Heart left ventricle (tissue), 16 donors: ENCODE data around the gene FLNB. TPM values are rescaled to one million over a fixed set of nuclear protein-coding genes. Genes with fewer than 3 reads are reported as not detected.

Source experiments
- ATAC-seq, 4 donors: fragments of 200-7000 bp; cut with Tn5 transposase; one replicate each; pipeline ENCODE4 v1.9.1; 2020 to 2022; ENCODE audit warnings: moderate library complexity in 4 of 4, mild to moderate bottlenecking in 3 of 4, moderate number of reproducible peaks in 1 of 4
- DNase-seq, 5 donors: peaks; one replicate each; pipeline ENCODE4 v3.0.0-alpha.2; 2020
- H3K27ac ChIP-seq, 12 donors: fragments of 200-600 bp; sonication (generic) in 4 of 12; one replicate each; pipeline versions ENCODE4 v1.5.0 to v1.8.0; 2016 to 2022; ENCODE audit warnings: mild to moderate bottlenecking in 2 of 12
- H3K27me3 ChIP-seq, 9 donors: fragments of 200-600 bp; sonication (generic) in 2 of 9; one replicate each; pipeline versions ENCODE4 v1.5.1 to v1.8.0; 2016 to 2022; ENCODE audit warnings: mild to moderate bottlenecking in 3 of 9
- H3K36me3 ChIP-seq, 9 donors: fragments of 200-600 bp; sonication (generic) in 2 of 9; one replicate each; pipeline versions ENCODE4 v1.5.0 to v1.8.0; 2018 to 2022; ENCODE audit warnings: mild to moderate bottlenecking in 2 of 9
- H3K4me1 ChIP-seq, 12 donors: fragments of 200-600 bp; sonication (generic) in 4 of 12; one replicate each; pipeline versions ENCODE4 v1.5.0 to v1.8.0; 2016 to 2022; ENCODE audit warnings: mild to moderate bottlenecking in 3 of 12
- H3K4me3 ChIP-seq, 12 donors: fragments of 200-600 bp; sonication (generic) in 4 of 12; one replicate each; pipeline versions ENCODE4 v1.5.0 to v1.8.0; 2017 to 2022; ENCODE audit warnings: mild to moderate bottlenecking in 9 of 12, moderate library complexity in 4 of 12
- H3K9me3 ChIP-seq, 12 donors: fragments of 200-600 bp; sonication (generic) in 4 of 12; one replicate each; pipeline versions ENCODE4 v1.5.0 to v1.8.0; 2016 to 2022; ENCODE audit warnings: mild to moderate bottlenecking in 1 of 12
- CTCF ChIP-seq, 12 donors: fragments of 200-600 bp; sonication (generic) in 4 of 12; IDR thresholded peaks; one replicate each; pipeline versions ENCODE4 v1.5.0 to v1.8.0; 2018 to 2022; ENCODE audit warnings: antibody characterized with exemption in 12 of 12, mild to moderate bottlenecking in 5 of 12
- POLR2A ChIP-seq, 2 donors: fragments of 450-650 bp; IDR thresholded peaks; one replicate each; pipeline ENCODE4 v1.6.1; 2017; ENCODE audit warnings: antibody characterized with exemption in 2 of 2, mild to moderate bottlenecking in 2 of 2, moderate library complexity in 2 of 2
- WGBS, 4 donors: extraction: QIAGEN DNeasy Blood & Tissue Kit in 2 of 4; methylation state at CpG; one replicate each; pipeline versions ENCODE4 v1.1.5 to v1.1.7; 2013 to 2018; 5-methylcytosine and 5-hydroxymethylcytosine counted together
- intact Hi-C, 10 donors: fragments of 100-400 bp; cut with DNase I; formaldehyde crosslinking; loops; one replicate each; pipeline versions ENCODE4 v1.11.1 to v1.14.2; 2022
- polyA plus RNA-seq, 2 donors: library from polyadenylated mRNA; stranded (reverse); fragments of 200-250 nt; gene quantifications; one replicate each; pipeline ENCODE4 v1.2.3, GENCODE V29; 2013
- total RNA-seq, 9 donors: library from RNA; depleted of rRNA in 2 of 9; stranded (reverse); fragments of >200 nt in 2 of 9; fragmentation: NEBNext Ultra II Directional in 3 of 9; extraction: Animal tissue kit (Norgen Biotek cat#: 25700) in 3 of 9; gene quantifications; one replicate each; pipeline versions ENCODE4 v1.1.0 to v1.2.4, GENCODE V29; 2016 to 2023
- donor health status: ischemic (EF 13 %, LVEDD 7.1; RV severe dilation, severe dysfunction).
- donor health status: healthy with polysubstance abuse.
- donor health status: DM: no; HTN: yes; CAD: no.
- donor health status: DM: no; HTN: no; CAD: no.
- donor health status: ischemic (EF 25% LVEDD 6.9; RV normal size, moderate dysfunction).
- donor health status: ischemic (EF 25% LVEDD 5.7; RV mildly dilated, moderate dysfunction).
- donor health status: healthy.
- donor health status: DM: yes; HTN: yes; CAD: no.
- donor health status: ischemic (EF 35%, LVEDD 5.7; RV mildly dilated, moderate dysfunction).
- donor health status: nonischemic (EF 11% LVEDD 7.7; RV severe dilation, severe dysfunction).
- donor health status: DM: yes; HTN: yes; CAD: no.
- donor health status: PGD.
- donor health status: ischemic (EF 29% LVEDD 5.4; RV normal size, mild dysfunction).
- donor health status: nonischemic (EF 23%, LVEDD 6.1; RV moderate dilation, normal function).

The FLNB gene
- total and polyA plus RNA-seq, 11 donors, result 30.5 to 75.6 (median 40.6) TPM

- Histone ChIP-seq H3K27ac (peak overlapping the region in 2 of 12 donors; percentile 15 to 75), H3K27me3 (no peaks in the 10 kb centered on the region), H3K9me3 (no peaks in the 10 kb centered on the region), H3K4me3 (no peak overlapping the region), H3K4me1 (peaks cover 0 to 37% (median 23%) of the 10 kb centered on the region in 12 donors), H3K36me3 (peaks cover 0 to 20% (median 15%) of the 10 kb centered on the region in 9 donors)
- ATAC-seq (peak in 1 of 4 donors; percentile 41), DNase-seq (no peak)
- 61 to 70% (median 68%) methylated on average over 8 of the region's 8 CpGs for WGBS, 4 donors
- intact Hi-C loops, result no loop called here
- TF ChIP-seq POLR2A (IDR thresholded peaks at IDR 0.05) (no peak), CTCF (IDR thresholded peaks at IDR 0.05) (no peak)
Observed at GRCh38 chr3:58073301-58074108, 65.3 kb downstream of the FLNB start.

- intact Hi-C loops, result no loop called here
- Histone ChIP-seq H3K27ac (peak overlapping the region in 1 of 12 donors; percentile 75), H3K4me1 (peaks cover 0 to 36% (median 21%) of the 10 kb centered on the region in 12 donors), H3K27me3 (no peaks in the 10 kb centered on the region), H3K9me3 (no peaks in the 10 kb centered on the region), H3K4me3 (no peak overlapping the region), H3K36me3 (peaks cover 0 to 27% (median 22%) of the 10 kb centered on the region in 9 donors)
- DNase-seq, result no peak
- WGBS, 4 donors, result 72 to 79% (median 78%) methylated on average over 5 of the region's 5 CpGs
- TF ChIP-seq POLR2A (IDR thresholded peaks at IDR 0.05) (no peak), CTCF (IDR thresholded peaks at IDR 0.05) (no peak)
- ATAC-seq, result no peak
Observed at GRCh38 chr3:58074116-58074715, 66.0 kb downstream of the FLNB start.

DNA sequence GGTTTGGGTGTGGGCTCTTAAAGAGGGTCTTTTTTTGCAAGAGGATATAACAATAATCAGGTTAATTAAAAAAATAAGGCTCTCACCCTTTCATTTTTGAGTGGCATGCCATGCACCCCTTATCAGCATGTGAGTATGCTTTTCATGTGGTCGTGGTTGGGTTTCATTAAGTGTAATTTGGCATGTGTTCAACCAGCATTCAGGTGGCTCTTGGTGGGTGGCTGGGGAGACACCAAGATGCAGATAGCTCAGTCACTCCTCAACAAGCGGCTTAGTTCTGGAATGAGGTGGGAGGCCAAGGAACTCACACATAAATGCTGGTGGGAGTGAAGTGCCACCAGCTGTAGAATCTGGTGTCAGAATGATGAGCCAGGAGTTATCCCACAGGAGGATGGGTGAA is 66.8 kb downstream of the FLNB start:
- no peak for ATAC-seq
- H3K4me3 ChIP-seq, result no peak overlapping the region
- no peaks in the 10 kb centered on the region for H3K9me3 ChIP-seq
- no peak for TF ChIP-seq CTCF (IDR thresholded peaks at IDR 0.05)
- no peak for TF ChIP-seq POLR2A (IDR thresholded peaks at IDR 0.05)
- peaks cover 0 to 34% (median 28%) of the 10 kb centered on the region in 9 donors for H3K36me3 ChIP-seq
- intact Hi-C loops, result no loop called here
- 52 to 68% (median 64%) methylated on average over 2 of the region's 2 CpGs for WGBS, 4 donors
- no peaks in the 10 kb centered on the region for H3K27me3 ChIP-seq
- peak overlapping the region in 1 of 12 donors; percentile 75 for H3K27ac ChIP-seq
- no peak for DNase-seq
- peaks cover 0 to 36% (median 21%) of the 10 kb centered on the region in 12 donors for H3K4me1 ChIP-seq

DNA sequence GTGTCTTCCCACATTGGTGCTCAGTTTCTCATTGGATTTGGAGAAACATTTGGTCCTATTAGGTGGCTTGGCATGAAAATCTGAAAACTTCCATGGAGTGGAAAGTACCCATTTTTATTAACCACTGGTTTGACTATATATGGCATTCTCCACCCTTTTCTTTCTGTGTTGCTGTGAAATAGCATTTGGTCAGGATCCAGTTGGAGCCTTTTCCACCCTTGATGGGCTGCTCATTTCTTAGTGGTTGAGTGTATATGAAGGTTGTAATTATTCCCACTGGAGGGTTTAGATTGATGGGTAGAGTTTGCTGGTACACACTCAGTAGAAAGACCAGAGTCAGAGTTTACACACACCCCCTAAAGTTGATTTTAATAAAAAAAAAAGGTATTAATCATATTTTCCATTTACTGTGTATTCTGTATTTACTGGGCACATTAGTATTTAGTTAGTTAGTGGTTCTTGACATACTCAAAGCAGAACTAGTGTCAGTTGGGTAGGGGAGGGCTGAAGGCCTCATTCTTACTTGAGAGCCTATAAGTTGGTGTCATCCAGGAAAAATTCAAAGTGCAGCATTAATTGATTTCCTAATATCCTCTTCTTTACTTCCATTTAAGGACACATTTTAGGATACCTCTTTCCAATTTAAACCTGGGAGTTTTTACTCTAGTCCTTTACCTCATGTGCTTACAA is 69.5 kb downstream of the FLNB start:
- ATAC-seq (no peak), DNase-seq (no peak)
- peaks cover 0 to 38% (median 23%) of the 10 kb centered on the region in 12 donors for H3K4me1 ChIP-seq
- TF ChIP-seq POLR2A (IDR thresholded peaks at IDR 0.05), result no peak
- no peak for TF ChIP-seq CTCF (IDR thresholded peaks at IDR 0.05)
- no peak overlapping the region for H3K27ac ChIP-seq
- intact Hi-C loops, result no loop called here
- no peaks in the 10 kb centered on the region for H3K27me3 ChIP-seq
- no peak overlapping the region for H3K4me3 ChIP-seq
- no peaks in the 10 kb centered on the region for H3K9me3 ChIP-seq
- H3K36me3 ChIP-seq, result peaks cover 0 to 52% (median 30%) of the 10 kb centered on the region in 9 donors
